H9 (cell line): Measurements from ENCODE around the gene PRUNE2. TPM values are rescaled to one million over a fixed set of nuclear protein-coding genes. Genes with fewer than 3 reads are reported as not detected.

ENCODE experiments used
- DNase-seq: peaks from one replicate; pipeline ENCODE4 v3.0.0-alpha.2; 2017
- H2AFZ ChIP-seq: one replicate; pipeline ENCODE4 v1.6.1; 2013; ENCODE audit warnings: mild to moderate bottlenecking, low read length, control low read depth, moderate library complexity
- H2AK5ac ChIP-seq: 2 replicates; pipeline ENCODE4 v1.6.1; 2013; ENCODE audit warnings: low read length, control low read depth, mixed read lengths; ENCODE audit not compliant: insufficient read length
- H2BK120ac ChIP-seq: one replicate; pipeline ENCODE4 v1.6.1; 2013; ENCODE audit warnings: low read depth, mild to moderate bottlenecking, low read length, control low read depth, inconsistent platforms; ENCODE audit not compliant: poor library complexity, severe bottlenecking
- H2BK12ac ChIP-seq: 2 replicates; pipeline ENCODE4 v1.6.1; 2013; ENCODE audit warnings: low read length, control low read depth, mixed read lengths, low read depth; ENCODE audit not compliant: insufficient read length
- H2BK15ac ChIP-seq: 2 replicates; pipeline ENCODE4 v1.6.1; 2013; ENCODE audit warnings: low read depth, low read length, control low read depth
- H2BK20ac ChIP-seq: one replicate; pipeline ENCODE4 v1.6.1; 2013; ENCODE audit warnings: low read depth, mild to moderate bottlenecking, low read length, control low read depth, inconsistent platforms; ENCODE audit not compliant: poor library complexity, severe bottlenecking
- H2BK5ac ChIP-seq: 2 replicates; pipeline ENCODE4 v1.6.1; 2013; ENCODE audit warnings: low read length, control low read depth, mixed read lengths; ENCODE audit not compliant: insufficient read length
- H3K14ac ChIP-seq: 2 replicates; pipeline ENCODE4 v1.6.1; 2013; ENCODE audit warnings: low read length, control low read depth; ENCODE audit not compliant: insufficient read depth
- H3K18ac ChIP-seq: 2 replicates; pipeline ENCODE4 v1.6.1; 2013; ENCODE audit warnings: low read depth, mild to moderate bottlenecking, mixed read lengths, low read length, control low read depth; ENCODE audit not compliant: insufficient read length
- H3K23ac ChIP-seq: 2 replicates; pipeline ENCODE4 v1.6.1; 2013; ENCODE audit warnings: low read length, control low read depth, mixed read lengths, low read depth; ENCODE audit not compliant: insufficient read length
- H3K23me2 ChIP-seq: 2 replicates; pipeline ENCODE4 v1.6.1; 2013; ENCODE audit warnings: low read depth, mild to moderate bottlenecking, mixed read lengths, low read length, control low read depth; ENCODE audit not compliant: insufficient read length, poor library complexity, severe bottlenecking
- H3K27ac ChIP-seq: 2 replicates; pipeline ENCODE4 v1.5.1; 2013; ENCODE audit warnings: low read length, control low read depth, mixed read lengths, low read depth; ENCODE audit not compliant: insufficient read length
- H3K27me3 ChIP-seq: 2 replicates; pipeline ENCODE4 v1.6.1; 2013; ENCODE audit warnings: low read length, control low read depth, inconsistent platforms; ENCODE audit not compliant: insufficient read depth
- H3K4ac ChIP-seq: 2 replicates; pipeline ENCODE4 v1.6.1; 2013; ENCODE audit warnings: low read depth, mild to moderate bottlenecking, control low read depth, inconsistent platforms, low read length, moderate library complexity
- H3K4me1 ChIP-seq: 2 replicates; pipeline ENCODE4 v1.6.1; 2013; ENCODE audit warnings: low read length, control low read depth, inconsistent platforms; ENCODE audit not compliant: insufficient read depth
- H3K4me2 ChIP-seq: 2 replicates; pipeline ENCODE4 v1.6.1; 2013; ENCODE audit warnings: low read length, control low read depth, mixed read lengths; ENCODE audit not compliant: insufficient read length, insufficient read depth
- H3K56ac ChIP-seq: 2 replicates; pipeline ENCODE4 v1.6.1; 2013; ENCODE audit warnings: low read depth, mild to moderate bottlenecking, mixed read lengths, low read length, control low read depth; ENCODE audit not compliant: insufficient read length
- H3K79me1 ChIP-seq: 2 replicates; pipeline ENCODE4 v1.6.1; 2013; ENCODE audit warnings: low read depth, mild to moderate bottlenecking, moderate library complexity, low read length, control low read depth, inconsistent platforms; ENCODE audit not compliant: insufficient read depth, poor library complexity, severe bottlenecking
- H3K79me2 ChIP-seq: 2 replicates; pipeline ENCODE4 v1.6.1; 2013; ENCODE audit warnings: low read length, control low read depth, inconsistent platforms; ENCODE audit not compliant: insufficient read depth
- H3K9ac ChIP-seq: 2 replicates; pipeline ENCODE4 v1.6.1; 2013; ENCODE audit warnings: low read length, control low read depth, mixed read lengths; ENCODE audit not compliant: insufficient read length; ENCODE audit errors: extremely low read depth
- H3K9me3 ChIP-seq: one replicate; pipeline ENCODE4 v1.6.1; 2013; ENCODE audit warnings: low read depth, low read length, inconsistent platforms; ENCODE audit not compliant: control insufficient read depth
- H3T11ph ChIP-seq: one replicate; pipeline ENCODE4 v1.6.1; 2013; ENCODE audit warnings: mild to moderate bottlenecking, low read length, control low read depth, inconsistent platforms
- H4K20me1 ChIP-seq: one replicate; pipeline ENCODE4 v1.6.1; 2013; ENCODE audit not compliant: control insufficient read depth, insufficient read length, insufficient read depth
- H4K5ac ChIP-seq: 2 replicates; pipeline ENCODE4 v1.6.1; 2013; ENCODE audit warnings: low read depth, mild to moderate bottlenecking, mixed read lengths, low read length, control low read depth; ENCODE audit not compliant: insufficient read length
- H4K8ac ChIP-seq: replicated peaks from 2 replicates; pipeline ENCODE4 v1.6.1; 2013; ENCODE audit warnings: low read length, control low read depth, mixed read lengths, low read depth; ENCODE audit not compliant: insufficient read length
- H4K91ac ChIP-seq: 2 replicates; pipeline ENCODE4 v1.6.1; 2013; ENCODE audit warnings: low read depth, mild to moderate bottlenecking, moderate library complexity, mixed read lengths, low read length, control low read depth; ENCODE audit not compliant: insufficient read length
- H3K27ac Mint-ChIP-seq, 3 experiments: 2 replicates in 2 of 3; 3 replicates in 1 of 3; pipeline ENCODE4 v1.8.0; 2020 to 2021; ENCODE audit warnings: mixed read lengths in 3 of 3, mild to moderate bottlenecking in 1 of 3, moderate library complexity in 1 of 3
- H3K27me3 Mint-ChIP-seq: 2 replicates; pipeline ENCODE4 v1.8.0; 2021; ENCODE audit warnings: low read depth, mild to moderate bottlenecking, moderate library complexity, mixed read lengths
- H3K36me3 Mint-ChIP-seq, 3 experiments: 2 replicates in 2 of 3; 3 replicates in 1 of 3; pipeline ENCODE4 v1.8.0; 2020 to 2021; ENCODE audit warnings: low read depth in 3 of 3, mixed read lengths in 3 of 3; ENCODE audit not compliant: insufficient read depth in 1 of 3
- H3K4me1 Mint-ChIP-seq, 2 experiments: 2 replicates each; pipeline ENCODE4 v1.8.0; 2020; ENCODE audit warnings: mixed read lengths in 2 of 2
- H3K4me3 Mint-ChIP-seq, 2 experiments: 2 replicates in 1 of 2; 3 replicates in 1 of 2; pipeline ENCODE4 v1.8.0; 2020 to 2021; ENCODE audit warnings: mild to moderate bottlenecking in 2 of 2, mixed read lengths in 2 of 2, moderate library complexity in 1 of 2
- H3K9me3 Mint-ChIP-seq, 2 experiments: 2 replicates in 1 of 2; 3 replicates in 1 of 2; pipeline ENCODE4 v1.8.0; 2020; ENCODE audit warnings: mild to moderate bottlenecking in 2 of 2, mixed read lengths in 2 of 2, moderate library complexity in 1 of 2
- CTCF ChIP-seq: fragments of 200-600 bp; sonication (generic); conservative IDR thresholded peaks from 3 replicates; pipeline ENCODE4 v1.8.0; 2021; ENCODE audit warnings: antibody characterized with exemption, mild to moderate bottlenecking
- WGBS: extraction: QIAGEN DNeasy Blood & Tissue Kit; methylation state at CpG from one replicate; pipeline ENCODE4 v1.1.7; 2013; ENCODE audit warnings: missing lambda C conversion rate, low lambda C conversion rate, mixed read lengths; ENCODE audit not compliant: insufficient read length; ENCODE audit errors: extremely low coverage; 5-methylcytosine and 5-hydroxymethylcytosine counted together
- total RNA-seq: library from RNA; stranded (reverse); gene quantifications from 2 replicates; pipeline ENCODE4 v1.2.1, GENCODE V29; 2021

PRUNE2 gene
- total RNA-seq, 1 experiment from 2014 or later, result 12.1 TPM

GRCh38 chr9:76729980-76730737 lies 175.8 kb downstream of the PRUNE2 start:
- H3K27me3 Mint-ChIP-seq, result no peaks in the 10 kb centered on the region; the same call in 1 of the 2 replicates
- H3K36me3 Mint-ChIP-seq, result no peaks in the 10 kb centered on the region
- H2AFZ ChIP-seq, result no peak overlapping the region
- H2BK20ac ChIP-seq, result no peak overlapping the region
- H2BK12ac ChIP-seq, result no peak overlapping the region
- H3K27ac Mint-ChIP-seq, result no peak overlapping the region
- TF ChIP-seq CTCF, result no peak
- no peak overlapping the region for H4K5ac ChIP-seq
- H4K20me1 ChIP-seq, result no peaks in the 10 kb centered on the region
- no peaks in the 10 kb centered on the region for H3K4me1 Mint-ChIP-seq
- H3K79me2 ChIP-seq, result no peaks in the 10 kb centered on the region
- no peak overlapping the region for H2BK120ac ChIP-seq
- H3K9me3 Mint-ChIP-seq, result no peaks in the 10 kb centered on the region
- H3K9me3 ChIP-seq, result no peaks in the 10 kb centered on the region
- H3K4me1 ChIP-seq, result no peaks in the 10 kb centered on the region
- no peak overlapping the region for H2AK5ac ChIP-seq
- H3K14ac ChIP-seq, result no peak overlapping the region
- no peaks in the 10 kb centered on the region for H3K23me2 ChIP-seq
- H3K4me3 Mint-ChIP-seq, result no peak overlapping the region
- no peak overlapping the region for H3K18ac ChIP-seq
- H3K4me2 ChIP-seq, result no peak overlapping the region
- H3K27me3 ChIP-seq, result no peaks in the 10 kb centered on the region
- H3K23ac ChIP-seq, result no peak overlapping the region
- WGBS, result no CpG with 5 or more reads among the region's 8 CpGs
- no peak overlapping the region for H3T11ph ChIP-seq
- no peak for DNase-seq
- no peak overlapping the region for H2BK5ac ChIP-seq
- H2BK15ac ChIP-seq, result no peak overlapping the region
- H4K8ac ChIP-seq, result no peak overlapping the region
- no peak overlapping the region for H3K56ac ChIP-seq
- no peak overlapping the region for H4K91ac ChIP-seq
- H3K9ac ChIP-seq, result no peak overlapping the region
- no peak overlapping the region for H3K27ac ChIP-seq
- no peak overlapping the region for H3K4ac ChIP-seq
- no peaks in the 10 kb centered on the region for H3K79me1 ChIP-seq
